ENCODE results near the gene HLA-C. TPM values are rescaled to one million over a fixed set of nuclear protein-coding genes. Genes with fewer than 3 reads are reported as not detected.
A peak's percentile ranks its signal among the peaks of the same experiment; 100 is the strongest.

Gene HLA-C
- total and polyA plus RNA-seq, 4 donors: 24.9 to 66.1 (median 59.5) TPM

GRCh38 chr6:31304683-31305082 is 32.8 kb upstream of the HLA-C start:
- no peak for DNase-seq (ENCODE audit: low read depth in 4 of 6, low spot score in 6 of 6)
- Histone ChIP-seq H3K4me3 (ENCODE audit: low read depth, low read length) (no peak overlapping the region), H3K36me3 (ENCODE audit: control insufficient read depth, insufficient read depth, low read length) (no peaks in the 10 kb centered on the region), H3K27me3 (ENCODE audit: control insufficient read depth, insufficient read depth, low read length) (peaks cover 30% of the 10 kb centered on the region), H3K9me3 (ENCODE audit: control insufficient read depth, insufficient read depth, low read length) (no peaks in the 10 kb centered on the region), H3K4me1 (ENCODE audit: control insufficient read depth, insufficient read depth, low read length) (peaks cover 11% of the 10 kb centered on the region), H3K27ac (ENCODE audit: low read depth, low read length) (no peak overlapping the region)
- 80% methylated on average over 4 of the region's 4 CpGs for WGBS (ENCODE audit: insufficient coverage)

- H3K36me3 ChIP-seq (ENCODE audit: control insufficient read depth, insufficient read depth, low read length): no peaks in the 10 kb centered on the region
- H3K9me3 ChIP-seq (ENCODE audit: control insufficient read depth, insufficient read depth, low read length): no peaks in the 10 kb centered on the region
- whole genome bisulfite sequencing (ENCODE audit: insufficient coverage): no CpG with 5 or more reads among the region's 4 CpGs
- no peak for DNase-seq (ENCODE audit: low read depth in 4 of 6, low spot score in 6 of 6)
- H3K27ac ChIP-seq (ENCODE audit: low read depth, low read length): no peak overlapping the region
- H3K4me1 ChIP-seq (ENCODE audit: control insufficient read depth, insufficient read depth, low read length): no peaks in the 10 kb centered on the region
- H3K27me3 ChIP-seq (ENCODE audit: control insufficient read depth, insufficient read depth, low read length): peaks cover 8% of the 10 kb centered on the region
- no peak overlapping the region for H3K4me3 ChIP-seq (ENCODE audit: low read depth, low read length)
Observed at GRCh38 chr6:31300797-31301196, 28.9 kb upstream of the HLA-C start.

GRCh38 chr6:31299947-31300346 is 28.1 kb upstream of the HLA-C start:
- Histone ChIP-seq H3K36me3 (ENCODE audit: control insufficient read depth, insufficient read depth, low read length) (no peaks in the 10 kb centered on the region), H3K4me3 (ENCODE audit: low read depth, low read length) (no peak overlapping the region), H3K27ac (ENCODE audit: low read depth, low read length) (no peak overlapping the region), H3K9me3 (ENCODE audit: control insufficient read depth, insufficient read depth, low read length) (no peaks in the 10 kb centered on the region), H3K27me3 (ENCODE audit: control insufficient read depth, insufficient read depth, low read length) (peaks cover 8% of the 10 kb centered on the region), H3K4me1 (ENCODE audit: control insufficient read depth, insufficient read depth, low read length) (no peaks in the 10 kb centered on the region)
- WGBS (ENCODE audit: insufficient coverage): 100% methylated on average over 1 of the region's 3 CpGs
- DNase-seq (ENCODE audit: low read depth in 4 of 6, low spot score in 6 of 6): no peak

GRCh38 chr6:31299511-31299910 is 27.6 kb upstream of the HLA-C start:
- no peak for DNase-seq (ENCODE audit: low read depth in 4 of 6, low spot score in 6 of 6)
- Histone ChIP-seq H3K27ac (ENCODE audit: low read depth, low read length) (no peak overlapping the region), H3K4me1 (ENCODE audit: control insufficient read depth, insufficient read depth, low read length) (no peaks in the 10 kb centered on the region), H3K27me3 (ENCODE audit: control insufficient read depth, insufficient read depth, low read length) (peaks cover 8% of the 10 kb centered on the region), H3K36me3 (ENCODE audit: control insufficient read depth, insufficient read depth, low read length) (no peaks in the 10 kb centered on the region), H3K4me3 (ENCODE audit: low read depth, low read length) (no peak overlapping the region), H3K9me3 (ENCODE audit: control insufficient read depth, insufficient read depth, low read length) (no peaks in the 10 kb centered on the region)
- WGBS (ENCODE audit: insufficient coverage): 50% methylated on average over 1 of the region's 2 CpGs

GRCh38 chr6:31294056-31294455 is 22.2 kb upstream of the HLA-C start:
- peaks cover 8% of the 10 kb centered on the region for H3K27me3 ChIP-seq (ENCODE audit: control insufficient read depth, insufficient read depth, low read length)

GRCh38 chr6:31293343-31293742 is 21.5 kb upstream of the HLA-C start:
- Histone ChIP-seq H3K9me3 (ENCODE audit: control insufficient read depth, insufficient read depth, low read length) (no peaks in the 10 kb centered on the region), H3K36me3 (ENCODE audit: control insufficient read depth, insufficient read depth, low read length) (no peaks in the 10 kb centered on the region), H3K4me3 (ENCODE audit: low read depth, low read length) (no peak overlapping the region), H3K4me1 (ENCODE audit: control insufficient read depth, insufficient read depth, low read length) (no peaks in the 10 kb centered on the region), H3K27ac (ENCODE audit: low read depth, low read length) (no peak overlapping the region), H3K27me3 (ENCODE audit: control insufficient read depth, insufficient read depth, low read length) (peaks cover 5% of the 10 kb centered on the region)
- DNase-seq (ENCODE audit: low read depth in 4 of 6, low spot score in 6 of 6): peak in 1 of 6 donors; percentile 22
- 50% methylated on average over 2 of the region's 5 CpGs for WGBS (ENCODE audit: insufficient coverage)

More at GRCh38 chr6:31294056-31294455, 22.2 kb upstream of the HLA-C start:
- Histone ChIP-seq H3K9me3 (ENCODE audit: control insufficient read depth, insufficient read depth, low read length) (no peaks in the 10 kb centered on the region), H3K4me3 (ENCODE audit: low read depth, low read length) (no peak overlapping the region), H3K27ac (ENCODE audit: low read depth, low read length) (no peak overlapping the region), H3K4me1 (ENCODE audit: control insufficient read depth, insufficient read depth, low read length) (no peaks in the 10 kb centered on the region), H3K36me3 (ENCODE audit: control insufficient read depth, insufficient read depth, low read length) (no peaks in the 10 kb centered on the region)
- DNase-seq (ENCODE audit: low read depth in 4 of 6, low spot score in 6 of 6): no peak
- 92% methylated on average over 1 of the region's 3 CpGs for WGBS (ENCODE audit: insufficient coverage)

GRCh38 chr6:31289788-31290187 is 17.9 kb upstream of the HLA-C start:
- H3K4me1 ChIP-seq (ENCODE audit: control insufficient read depth, insufficient read depth, low read length): no peaks in the 10 kb centered on the region
- H3K36me3 ChIP-seq (ENCODE audit: control insufficient read depth, insufficient read depth, low read length): no peaks in the 10 kb centered on the region
- DNase-seq (ENCODE audit: low read depth in 4 of 6, low spot score in 6 of 6): no peak
- no peaks in the 10 kb centered on the region for H3K27me3 ChIP-seq (ENCODE audit: control insufficient read depth, insufficient read depth, low read length)
- H3K27ac ChIP-seq (ENCODE audit: low read depth, low read length): no peak overlapping the region
- H3K4me3 ChIP-seq (ENCODE audit: low read depth, low read length): no peak overlapping the region
- H3K9me3 ChIP-seq (ENCODE audit: control insufficient read depth, insufficient read depth, low read length): no peaks in the 10 kb centered on the region

- DNase-seq (ENCODE audit: low read depth in 4 of 6, low spot score in 6 of 6): no peak
- H3K27ac ChIP-seq (ENCODE audit: low read depth, low read length): no peak overlapping the region
- WGBS (ENCODE audit: insufficient coverage): 70% methylated on average over 4 of the region's 4 CpGs
- no peaks in the 10 kb centered on the region for H3K36me3 ChIP-seq (ENCODE audit: control insufficient read depth, insufficient read depth, low read length)
- H3K4me1 ChIP-seq (ENCODE audit: control insufficient read depth, insufficient read depth, low read length): no peaks in the 10 kb centered on the region
- H3K9me3 ChIP-seq (ENCODE audit: control insufficient read depth, insufficient read depth, low read length): no peaks in the 10 kb centered on the region
- H3K4me3 ChIP-seq (ENCODE audit: low read depth, low read length): no peak overlapping the region
- H3K27me3 ChIP-seq (ENCODE audit: control insufficient read depth, insufficient read depth, low read length): no peaks in the 10 kb centered on the region
Observed at GRCh38 chr6:31287619-31288018, 15.7 kb upstream of the HLA-C start.

- no peak for DNase-seq (ENCODE audit: low read depth in 4 of 6, low spot score in 6 of 6)
- WGBS (ENCODE audit: insufficient coverage): 50% methylated on average over 1 of the region's 2 CpGs
- no peak overlapping the region for H3K4me3 ChIP-seq (ENCODE audit: low read depth, low read length)
Observed at GRCh38 chr6:31285982-31286381, 14.1 kb upstream of the HLA-C start.

GRCh38 chr6:31285486-31285885 is 13.6 kb upstream of the HLA-C start:
- Histone ChIP-seq H3K36me3 (ENCODE audit: control insufficient read depth, insufficient read depth, low read length) (no peaks in the 10 kb centered on the region), H3K9me3 (ENCODE audit: control insufficient read depth, insufficient read depth, low read length) (peaks cover 3% of the 10 kb centered on the region), H3K27me3 (ENCODE audit: control insufficient read depth, insufficient read depth, low read length) (no peaks in the 10 kb centered on the region), H3K4me1 (ENCODE audit: control insufficient read depth, insufficient read depth, low read length) (no peaks in the 10 kb centered on the region), H3K4me3 (ENCODE audit: low read depth, low read length) (no peak overlapping the region), H3K27ac (ENCODE audit: low read depth, low read length) (no peak overlapping the region)
- WGBS (ENCODE audit: insufficient coverage): 94% methylated on average over 3 of the region's 3 CpGs
- no peak for DNase-seq (ENCODE audit: low read depth in 4 of 6, low spot score in 6 of 6)

More at GRCh38 chr6:31285982-31286381, 14.1 kb upstream of the HLA-C start:
- Histone ChIP-seq H3K36me3 (ENCODE audit: control insufficient read depth, insufficient read depth, low read length) (no peaks in the 10 kb centered on the region), H3K27me3 (ENCODE audit: control insufficient read depth, insufficient read depth, low read length) (no peaks in the 10 kb centered on the region), H3K27ac (ENCODE audit: low read depth, low read length) (no peak overlapping the region), H3K9me3 (ENCODE audit: control insufficient read depth, insufficient read depth, low read length) (no peaks in the 10 kb centered on the region), H3K4me1 (ENCODE audit: control insufficient read depth, insufficient read depth, low read length) (no peaks in the 10 kb centered on the region)
